Peyer's patch (tissue), 4 donors: ENCODE data around the gene LAIR1.

Source experiments
- POLR2A ChIP-seq, 2 donors: fragments of 450-650 bp; IDR thresholded peaks; one replicate each; pipeline ENCODE4 v1.5.1; 2017; ENCODE audit warnings: antibody characterized with exemption in 2 of 2, mild to moderate bottlenecking in 2 of 2, moderate library complexity in 2 of 2
- TF ChIP-seq, protein P1 (sequence below), 6 experiments: fragments of 450-650 bp in 4 of 6; fragments of 200-600 bp in 2 of 6; sonication (generic) in 1 of 6; IDR thresholded peaks; one replicate each; pipeline ENCODE4 v1.5.1; 2017 to 2019; ENCODE audit warnings: antibody characterized with exemption in 6 of 6, mild to moderate bottlenecking in 3 of 6, moderate library complexity in 1 of 6

DNA sequence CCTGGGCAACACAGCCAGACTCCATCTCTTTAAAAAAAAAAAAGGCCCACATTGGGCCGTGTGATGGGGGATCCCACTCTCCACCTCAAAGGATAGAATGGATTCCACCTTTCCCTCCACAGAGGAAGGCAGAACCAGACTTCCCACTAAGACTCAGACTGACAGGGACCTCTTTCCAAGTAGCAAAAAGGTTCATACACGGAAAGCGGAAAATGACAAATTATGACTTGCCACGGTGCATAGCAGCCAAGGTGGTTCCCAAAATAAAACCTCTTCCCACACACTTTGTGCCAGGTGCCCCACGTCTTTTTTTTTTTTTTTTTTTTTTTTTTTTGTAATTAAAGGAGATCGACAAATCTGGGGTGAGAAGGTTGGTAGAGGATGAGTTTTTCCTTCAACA is 36.2 kb upstream of the LAIR1 start:
- TF ChIP-seq, protein P1, sequence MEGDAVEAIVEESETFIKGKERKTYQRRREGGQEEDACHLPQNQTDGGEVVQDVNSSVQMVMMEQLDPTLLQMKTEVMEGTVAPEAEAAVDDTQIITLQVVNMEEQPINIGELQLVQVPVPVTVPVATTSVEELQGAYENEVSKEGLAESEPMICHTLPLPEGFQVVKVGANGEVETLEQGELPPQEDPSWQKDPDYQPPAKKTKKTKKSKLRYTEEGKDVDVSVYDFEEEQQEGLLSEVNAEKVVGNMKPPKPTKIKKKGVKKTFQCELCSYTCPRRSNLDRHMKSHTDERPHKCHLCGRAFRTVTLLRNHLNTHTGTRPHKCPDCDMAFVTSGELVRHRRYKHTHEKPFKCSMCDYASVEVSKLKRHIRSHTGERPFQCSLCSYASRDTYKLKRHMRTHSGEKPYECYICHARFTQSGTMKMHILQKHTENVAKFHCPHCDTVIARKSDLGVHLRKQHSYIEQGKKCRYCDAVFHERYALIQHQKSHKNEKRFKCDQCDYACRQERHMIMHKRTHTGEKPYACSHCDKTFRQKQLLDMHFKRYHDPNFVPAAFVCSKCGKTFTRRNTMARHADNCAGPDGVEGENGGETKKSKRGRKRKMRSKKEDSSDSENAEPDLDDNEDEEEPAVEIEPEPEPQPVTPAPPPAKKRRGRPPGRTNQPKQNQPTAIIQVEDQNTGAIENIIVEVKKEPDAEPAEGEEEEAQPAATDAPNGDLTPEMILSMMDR (IDR thresholded peaks at IDR 0.05): no peak
- TF ChIP-seq POLR2A (IDR thresholded peaks at IDR 0.05): no peak
